DMS 273 treated with DMSO at 0.1 percent for 48 hours (cell line): Measurements from ENCODE around the gene ANXA6.

Experiments used
- DNase-seq: peaks from one replicate; lab custom pipeline; 2025; lab: John Stamatoyannopoulos, UW

The ANXA6 gene

GRCh38 chr5:151098768-151099121 is 58.8 kb downstream of the ANXA6 start:
- DNase-seq: no peak

DNA sequence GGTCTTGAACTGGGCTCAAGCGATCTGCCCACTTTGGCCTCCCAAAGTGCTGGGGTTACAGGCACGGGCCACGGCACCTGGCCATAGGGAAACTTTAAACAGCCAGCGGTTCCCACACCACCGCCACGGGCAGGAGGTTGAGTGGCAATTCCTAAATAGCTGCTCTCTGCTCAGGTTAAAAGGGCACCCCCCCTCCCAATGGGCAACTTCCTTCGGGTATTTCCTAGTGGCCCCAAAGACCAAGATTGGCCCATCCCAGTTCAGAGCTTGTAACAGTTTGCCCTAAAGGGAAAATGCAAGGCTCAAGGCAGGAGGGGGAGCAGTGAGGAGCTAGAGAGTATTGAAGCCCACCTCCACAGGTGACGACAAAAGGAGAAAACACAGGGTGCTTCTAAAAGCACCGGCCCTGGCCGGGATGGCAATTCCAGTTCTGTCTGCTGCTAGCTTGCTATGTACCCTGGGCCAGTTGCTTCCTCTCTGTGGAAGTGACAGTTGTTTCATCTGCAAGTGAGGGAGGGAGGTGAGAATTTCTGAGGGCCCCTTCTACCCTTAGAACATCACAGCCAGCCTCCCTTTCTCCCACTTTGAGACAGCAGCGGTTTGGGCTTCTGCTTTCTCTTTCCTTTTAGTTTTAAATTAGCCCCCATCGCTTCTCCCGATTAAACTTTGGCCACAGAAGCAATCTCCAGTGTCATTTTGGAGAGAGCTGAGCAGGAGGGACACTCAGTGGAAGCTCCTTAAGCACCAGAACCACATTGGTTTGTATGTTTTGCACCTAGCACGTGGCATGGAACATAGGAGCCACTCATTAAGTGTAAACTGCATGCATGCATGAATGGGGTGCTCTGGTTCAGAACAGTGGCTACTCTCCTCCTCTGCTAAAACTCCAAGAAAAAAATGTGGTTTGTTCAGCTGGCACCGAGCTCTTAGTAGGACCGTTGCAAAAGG is 59.5 kb downstream of the ANXA6 start:
- no peak for DNase-seq

DNA sequence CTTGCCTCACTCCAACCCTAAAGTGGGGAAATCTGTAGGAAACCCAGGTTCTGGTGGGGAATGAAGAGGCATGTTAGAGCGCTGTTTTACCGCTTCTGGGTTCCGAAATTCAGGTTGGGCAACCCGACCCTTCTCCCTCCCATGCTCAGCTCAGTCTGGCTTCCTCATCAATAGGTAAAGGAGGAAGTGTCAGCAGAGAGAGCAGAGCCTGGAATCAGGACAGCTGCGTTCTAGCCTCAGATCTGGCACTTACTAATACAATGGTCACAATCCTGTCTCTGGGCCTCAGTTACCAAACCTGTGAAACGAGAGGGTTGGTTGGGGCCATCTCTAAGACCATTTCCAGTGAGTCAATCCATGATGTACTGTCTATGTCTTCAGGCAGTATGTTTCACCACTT is 60.5 kb downstream of the ANXA6 start:
- no peak for DNase-seq

DNA sequence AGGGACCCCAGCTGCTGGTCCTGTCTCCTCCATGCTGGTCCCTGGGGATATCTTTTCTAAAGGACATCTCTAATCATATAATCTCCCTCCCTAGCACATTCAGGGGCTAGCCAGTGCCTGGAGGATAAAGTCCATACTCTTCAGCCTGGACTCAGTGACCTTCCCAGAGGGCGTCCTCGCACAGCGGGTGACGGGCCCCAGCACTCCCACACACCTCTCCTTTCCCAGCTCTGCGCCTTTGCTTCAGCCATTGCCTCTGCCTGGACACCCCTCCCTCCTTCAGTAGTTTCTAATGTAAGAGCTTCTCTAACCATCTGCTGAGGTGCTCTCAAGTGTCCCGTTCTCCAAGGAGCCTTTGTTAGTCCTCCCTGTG is 61.6 kb downstream of the ANXA6 start:
- no peak for DNase-seq

GRCh38 chr5:151095341-151096000 is 62.1 kb downstream of the ANXA6 start:
- DNase-seq: peak; percentile 37

DNA sequence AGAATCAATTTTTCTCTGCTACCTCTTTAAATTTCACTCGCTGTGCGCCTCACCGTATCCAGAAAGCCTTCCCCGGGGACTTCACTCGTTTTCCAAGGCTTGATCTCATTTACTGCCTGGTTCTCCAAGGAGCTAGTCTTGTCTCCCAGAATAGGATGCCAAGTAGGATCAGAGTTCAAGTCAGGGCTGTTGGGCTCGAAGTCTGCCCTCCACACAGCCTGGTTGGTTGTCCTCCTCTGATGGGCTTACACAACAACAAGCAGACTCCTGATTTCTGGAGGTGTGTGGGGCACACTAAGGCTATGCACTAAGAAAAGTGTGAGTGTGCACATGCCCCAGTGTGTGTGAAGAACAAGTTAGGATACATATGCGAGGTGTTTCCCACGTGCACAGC is 62.7 kb downstream of the ANXA6 start:
- no peak for DNase-seq

- no peak for DNase-seq
Observed at GRCh38 chr5:151094030-151094851, 63.3 kb downstream of the ANXA6 start.

GRCh38 chr5:151093476-151093889 is 64.1 kb downstream of the ANXA6 start:
- DNase-seq: no peak

DNA sequence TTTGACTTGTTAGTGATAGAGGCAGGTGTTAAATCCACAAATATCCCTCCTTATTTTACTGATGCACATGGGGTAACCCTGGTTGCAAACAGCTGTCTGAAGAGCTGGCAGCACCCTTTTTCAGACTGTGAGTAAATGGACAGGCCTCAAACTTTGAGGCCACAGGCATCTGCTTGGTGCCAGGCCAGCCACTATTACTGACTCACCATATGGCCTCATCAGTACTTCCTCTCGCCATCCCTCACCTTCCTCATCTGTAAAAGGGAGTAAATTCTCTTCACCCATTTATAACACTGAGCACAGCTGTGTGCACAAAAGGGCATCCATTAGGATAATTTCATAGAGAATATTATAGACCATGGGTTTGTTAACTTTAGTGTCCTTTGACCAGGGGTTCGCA is 64.8 kb downstream of the ANXA6 start:
- DNase-seq: peak; percentile 28

DNA sequence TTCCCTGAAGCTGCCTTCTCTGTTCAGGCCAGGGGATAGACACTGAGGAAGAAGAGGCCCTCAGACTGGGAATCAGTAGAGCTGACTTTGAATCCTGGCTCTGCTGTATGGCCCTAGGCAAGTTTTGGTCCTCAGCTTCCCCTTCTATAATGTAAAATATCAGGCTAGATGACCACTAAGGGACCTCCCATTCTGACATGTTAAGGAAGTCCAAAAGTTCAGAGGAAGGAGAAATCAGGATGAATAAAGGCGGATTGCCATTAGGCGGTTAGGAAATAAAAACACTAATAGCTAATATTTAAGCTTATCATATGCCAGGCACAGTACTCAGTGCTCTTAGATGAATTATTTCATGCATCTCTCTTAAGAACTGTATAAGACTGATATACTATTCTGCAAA is 67.9 kb downstream of the ANXA6 start:
- no peak for DNase-seq

DNA sequence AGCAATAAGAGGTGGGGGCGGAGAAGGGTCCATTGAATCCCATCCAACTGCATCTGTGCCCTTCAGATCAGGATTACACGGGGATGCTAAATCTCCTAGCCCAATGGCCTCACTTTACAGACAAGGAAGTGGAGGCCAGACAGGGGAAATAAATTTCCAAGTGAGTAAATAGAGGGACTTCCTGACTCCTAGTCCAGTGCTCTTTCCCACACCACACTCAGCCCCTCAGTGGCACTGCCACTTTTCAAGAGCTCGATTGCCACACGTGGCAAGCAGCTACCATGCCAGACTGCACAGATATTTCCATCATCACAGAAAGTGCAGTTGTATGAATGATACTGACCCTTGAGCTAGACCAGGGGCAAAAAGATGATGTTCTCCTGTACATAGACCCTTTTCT is 68.6 kb downstream of the ANXA6 start:
- no peak for DNase-seq

DNA sequence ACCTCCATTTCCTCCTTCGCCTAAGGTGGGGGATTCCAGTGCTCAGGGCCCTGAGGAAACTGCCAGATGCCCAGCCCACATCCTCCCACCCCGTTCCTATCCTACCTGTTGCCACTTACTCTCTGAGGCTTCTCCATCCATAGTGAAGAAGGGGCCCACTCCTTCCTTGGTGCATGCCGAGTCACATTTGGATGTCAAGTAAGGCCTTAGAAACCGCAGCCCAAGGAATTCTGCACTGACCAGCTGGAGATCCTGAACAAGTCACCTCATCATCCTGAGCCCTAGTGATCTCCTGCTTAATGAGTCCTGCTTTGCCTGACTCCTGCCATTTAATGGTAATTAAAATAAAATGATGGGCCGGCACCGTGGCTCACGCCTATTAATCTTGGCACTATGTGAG is 70.1 kb downstream of the ANXA6 start:
- DNase-seq: no peak

DNA sequence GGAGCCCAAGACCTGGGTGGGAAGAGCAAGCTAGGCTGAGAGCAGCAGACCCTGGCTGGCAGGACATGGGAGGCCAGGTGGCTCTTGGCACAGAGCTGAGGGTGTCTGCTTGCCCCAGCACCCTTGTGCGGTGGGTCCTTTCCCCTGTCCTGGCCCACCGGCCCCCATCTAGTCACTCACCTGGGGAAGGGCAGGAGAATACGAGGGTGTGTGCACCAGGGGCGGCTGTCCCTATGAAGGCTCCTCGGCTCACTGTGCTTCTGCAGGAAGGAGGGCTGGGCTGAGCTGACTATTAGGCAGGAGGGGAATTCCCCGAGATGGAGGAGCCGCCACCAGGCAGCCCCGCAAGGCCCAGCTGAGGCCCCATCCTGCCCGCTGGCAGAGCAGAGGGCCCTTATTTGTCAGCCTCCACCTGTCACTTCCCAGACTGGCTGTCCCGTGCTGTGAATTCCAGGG is 70.6 kb downstream of the ANXA6 start:
- no peak for DNase-seq

- no peak for DNase-seq
Observed at GRCh38 chr5:151086192-151086869, 71.2 kb downstream of the ANXA6 start.

DNA sequence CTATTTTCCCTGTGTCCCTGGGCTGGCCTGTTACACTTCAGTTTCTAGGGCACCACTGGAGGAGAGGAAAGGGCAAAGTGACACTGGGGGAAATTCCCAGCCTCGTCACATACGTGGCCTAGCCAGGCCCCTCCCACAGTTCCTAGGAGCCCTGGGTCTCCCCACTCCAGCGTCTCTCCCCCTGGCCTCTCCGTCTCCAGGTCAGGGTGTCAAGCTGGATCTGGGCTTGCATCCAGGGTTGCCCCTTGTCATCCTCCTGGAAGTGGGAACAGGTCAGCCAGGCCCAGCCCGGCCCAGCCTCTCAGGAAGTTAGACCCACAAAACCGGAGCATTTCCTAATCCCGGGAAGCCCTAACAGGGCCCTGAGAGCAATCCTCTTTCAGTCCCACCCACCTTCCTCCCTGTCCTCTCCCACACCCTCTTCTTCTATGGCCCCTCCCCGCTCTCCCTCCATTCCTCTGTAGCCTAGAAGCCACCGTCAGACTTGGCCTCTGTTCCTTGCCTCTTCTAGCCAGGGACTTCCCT is 72.0 kb downstream of the ANXA6 start:
- DNase-seq: no peak

DNA sequence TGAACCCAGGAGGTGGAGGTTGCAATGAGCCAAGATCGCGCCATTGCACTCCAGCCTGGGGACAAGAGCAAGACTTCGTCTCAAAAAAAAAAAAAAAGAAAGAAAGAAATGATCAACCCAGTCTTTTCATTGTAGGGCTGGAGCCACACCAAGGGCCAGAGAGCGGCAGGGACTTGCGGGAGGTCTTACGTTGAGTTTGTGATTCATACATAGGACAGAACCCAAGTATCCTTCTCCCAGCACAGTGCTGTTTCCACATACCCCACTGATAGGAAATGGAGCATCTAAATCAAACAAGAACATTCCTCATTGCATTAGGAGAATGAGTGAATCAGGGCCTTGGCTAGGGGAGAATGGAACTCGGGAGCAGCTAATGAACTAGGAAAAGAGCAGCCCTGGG is 73.2 kb downstream of the ANXA6 start:
- no peak for DNase-seq

DNA sequence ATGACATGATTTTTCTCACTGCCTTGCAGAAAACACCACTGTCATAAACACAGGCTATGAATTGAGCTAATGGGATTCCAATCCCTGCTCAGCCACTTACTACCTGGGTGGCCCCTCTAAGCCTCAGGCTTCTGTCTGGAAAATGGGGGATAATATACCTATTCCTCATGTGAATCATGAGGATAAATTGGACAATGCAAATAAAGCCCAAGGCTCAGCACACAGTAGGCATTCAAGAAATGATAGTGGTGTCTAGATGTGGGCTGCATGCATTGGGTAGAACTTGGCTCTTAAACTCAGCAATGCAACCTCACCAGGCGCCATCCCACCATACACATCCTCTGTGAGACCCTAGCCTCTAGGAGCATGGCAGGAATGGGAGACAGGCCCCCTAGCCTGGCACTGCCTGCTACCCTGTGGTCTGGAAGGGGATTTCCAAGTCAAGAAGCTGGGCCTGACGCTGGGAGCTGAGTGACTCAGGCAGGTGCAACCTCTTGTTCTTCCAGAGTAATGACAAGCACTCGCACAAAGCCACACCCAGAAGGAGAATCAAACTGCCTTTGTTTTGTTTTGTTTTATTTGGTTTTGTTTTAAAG is 74.4 kb downstream of the ANXA6 start:
- no peak for DNase-seq

DNA sequence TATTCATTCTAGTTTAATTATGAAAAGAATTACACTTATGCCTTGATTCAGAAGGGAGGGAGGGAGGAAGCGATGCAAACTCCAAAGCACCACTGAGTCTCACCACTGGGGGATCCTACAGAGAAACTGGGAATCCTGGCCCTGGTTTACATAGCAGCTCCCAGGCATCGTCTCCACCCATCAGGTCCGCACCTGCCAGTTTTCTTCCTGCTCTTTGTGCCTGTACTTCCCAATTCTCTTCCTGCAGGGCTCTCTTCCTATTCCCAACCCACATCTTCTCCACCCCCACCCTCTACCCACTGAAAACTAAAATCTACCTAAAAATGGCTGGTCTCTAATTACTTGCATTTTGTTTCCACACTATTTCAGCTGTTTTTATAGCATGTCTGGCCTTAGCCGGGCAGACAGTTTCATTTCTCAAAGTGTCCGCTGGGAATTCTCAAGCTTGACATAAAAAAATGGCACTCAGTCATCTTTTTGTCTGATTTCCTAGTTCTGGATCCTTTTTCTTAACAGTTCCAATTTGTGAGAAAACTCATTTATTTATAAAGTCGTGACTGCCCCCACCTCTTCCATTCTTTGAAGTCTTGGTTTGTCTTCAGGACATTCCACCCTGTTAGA is 75.2 kb downstream of the ANXA6 start:
- no peak for DNase-seq

DNA sequence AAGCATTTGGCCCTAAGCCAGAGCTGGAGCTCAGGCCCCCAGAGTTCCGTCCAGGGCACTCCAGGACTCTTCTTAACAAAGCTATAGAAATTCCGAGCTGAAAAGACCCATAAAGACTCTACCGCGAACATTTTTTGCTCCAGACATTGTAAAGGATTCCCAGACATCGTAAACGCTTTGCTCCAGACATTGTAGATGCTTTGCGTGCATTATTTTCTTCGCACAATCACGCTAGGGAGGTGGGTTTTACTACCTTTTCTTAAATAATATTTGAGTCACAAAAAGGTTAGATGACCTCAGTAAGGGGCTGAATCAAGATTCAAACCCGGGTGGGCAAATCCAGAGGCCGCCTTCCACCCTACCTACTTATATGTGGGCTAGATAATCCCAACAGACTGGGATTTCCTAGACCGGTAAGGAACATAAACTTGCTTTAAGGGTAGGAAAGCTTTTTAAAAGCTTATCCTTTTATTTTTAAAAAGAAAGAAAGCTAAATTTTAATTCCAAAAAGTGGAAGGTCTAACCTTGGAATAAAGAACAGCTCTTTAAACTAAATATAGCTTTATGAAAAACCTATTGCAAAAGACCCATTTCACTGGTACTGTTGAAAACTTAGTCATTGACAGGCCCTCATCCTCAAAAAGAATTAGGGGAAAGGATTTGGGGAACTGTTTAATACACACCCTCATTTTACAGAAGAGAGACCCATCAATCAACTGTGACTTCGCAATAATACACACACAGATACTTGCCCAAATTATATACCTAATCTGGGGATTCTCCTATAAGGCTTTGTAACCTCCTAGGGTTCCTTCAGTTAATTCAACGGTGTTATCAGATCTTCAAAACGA is 75.9 kb downstream of the ANXA6 start:
- no peak for DNase-seq
